ENCODE data around the gene SETD9. TPM values are rescaled to one million over a fixed set of nuclear protein-coding genes. Genes with fewer than 3 reads are reported as not detected.

Gene SETD9
- total and polyA plus RNA-seq, 7 donors, result 4.9 to 16.3 (median 11.1) TPM

DNA sequence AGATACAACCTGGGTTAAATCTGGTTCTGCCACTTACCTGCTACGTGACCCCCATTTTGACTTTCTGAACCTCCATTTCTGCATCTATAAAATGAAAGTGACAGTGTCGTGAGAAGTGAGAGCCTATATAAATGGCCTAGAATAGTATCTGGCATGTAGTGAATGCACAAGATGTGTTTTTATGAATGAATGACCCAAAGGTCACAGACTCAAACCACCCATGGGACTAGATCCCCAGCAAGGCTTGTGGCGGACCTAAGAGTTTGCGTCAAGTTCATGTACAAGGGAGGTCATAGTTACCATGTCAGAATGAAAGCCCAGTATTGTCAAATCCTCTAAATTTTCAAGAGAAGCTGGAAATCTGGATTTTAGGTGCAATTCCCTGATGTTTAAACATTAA, 11.2 kb upstream of the SETD9 start:
- ATAC-seq (no peak), DNase-seq (no peak)
- Histone ChIP-seq H3K9me3 (no peaks in the 10 kb centered on the region), H3K27ac (no peak overlapping the region), H3K4me1 (no peaks in the 10 kb centered on the region), H3K4me3 (no peak overlapping the region), H3K27me3 (ENCODE audit: insufficient read depth in 3 of 3, low read length in 2 of 3) (no peaks in the 10 kb centered on the region), H3K36me3 (ENCODE audit: insufficient read depth in 1 of 2, low read depth in 1 of 2) (peaks cover 5 to 18% of the 10 kb centered on the region in 2 donors)
- intact Hi-C loops (cut with DNase I), result no loop called here
- TF ChIP-seq, protein P1, sequence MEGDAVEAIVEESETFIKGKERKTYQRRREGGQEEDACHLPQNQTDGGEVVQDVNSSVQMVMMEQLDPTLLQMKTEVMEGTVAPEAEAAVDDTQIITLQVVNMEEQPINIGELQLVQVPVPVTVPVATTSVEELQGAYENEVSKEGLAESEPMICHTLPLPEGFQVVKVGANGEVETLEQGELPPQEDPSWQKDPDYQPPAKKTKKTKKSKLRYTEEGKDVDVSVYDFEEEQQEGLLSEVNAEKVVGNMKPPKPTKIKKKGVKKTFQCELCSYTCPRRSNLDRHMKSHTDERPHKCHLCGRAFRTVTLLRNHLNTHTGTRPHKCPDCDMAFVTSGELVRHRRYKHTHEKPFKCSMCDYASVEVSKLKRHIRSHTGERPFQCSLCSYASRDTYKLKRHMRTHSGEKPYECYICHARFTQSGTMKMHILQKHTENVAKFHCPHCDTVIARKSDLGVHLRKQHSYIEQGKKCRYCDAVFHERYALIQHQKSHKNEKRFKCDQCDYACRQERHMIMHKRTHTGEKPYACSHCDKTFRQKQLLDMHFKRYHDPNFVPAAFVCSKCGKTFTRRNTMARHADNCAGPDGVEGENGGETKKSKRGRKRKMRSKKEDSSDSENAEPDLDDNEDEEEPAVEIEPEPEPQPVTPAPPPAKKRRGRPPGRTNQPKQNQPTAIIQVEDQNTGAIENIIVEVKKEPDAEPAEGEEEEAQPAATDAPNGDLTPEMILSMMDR (IDR thresholded peaks at IDR 0.05), result no peak
- 84 to 88% (median 86%) methylated on average over 4 of the region's 4 CpGs for WGBS, 3 donors

DNA sequence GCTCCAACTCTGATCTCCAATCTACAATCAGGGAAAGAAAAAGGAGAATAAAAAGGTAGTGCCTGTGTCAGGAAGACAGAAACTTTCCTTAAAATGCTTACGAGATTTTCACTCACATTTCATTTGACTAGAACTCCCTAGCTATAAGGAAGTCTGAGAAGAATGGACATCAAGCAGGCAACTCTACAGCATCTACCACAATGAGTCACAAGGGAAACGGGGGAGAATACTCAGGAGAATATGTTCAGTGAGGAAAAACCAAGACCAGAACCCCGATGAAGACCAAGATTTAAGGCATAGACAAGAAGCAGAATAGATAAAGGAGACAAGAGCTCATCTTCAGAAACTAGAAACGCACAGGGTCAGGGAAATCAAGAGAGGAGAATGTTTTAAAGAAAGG, 9.0 kb upstream of the SETD9 start:
- H3K4me1 ChIP-seq, result no peaks in the 10 kb centered on the region
- no peaks in the 10 kb centered on the region for H3K9me3 ChIP-seq
- H3K27me3 ChIP-seq (ENCODE audit: insufficient read depth in 3 of 3, low read length in 2 of 3), result no peaks in the 10 kb centered on the region
- WGBS, 3 donors, result 60 to 70% (median 63%) methylated on average over 4 of the region's 4 CpGs
- TF ChIP-seq, protein P1 (IDR thresholded peaks at IDR 0.05), result no peak
- H3K4me3 ChIP-seq, result no peak overlapping the region
- H3K27ac ChIP-seq, result no peak overlapping the region
- no peak for DNase-seq
- H3K36me3 ChIP-seq (ENCODE audit: insufficient read depth in 1 of 2, low read depth in 1 of 2), result no peaks in the 10 kb centered on the region
- intact Hi-C loops (cut with DNase I), result loop anchor here (2.0 to 10.0 kb wide), 4 partner anchors 320 to 1564 kb away; partner anchors contain the start of gene PLK2 (in 1 of the 2)
- no peak for ATAC-seq

DNA sequence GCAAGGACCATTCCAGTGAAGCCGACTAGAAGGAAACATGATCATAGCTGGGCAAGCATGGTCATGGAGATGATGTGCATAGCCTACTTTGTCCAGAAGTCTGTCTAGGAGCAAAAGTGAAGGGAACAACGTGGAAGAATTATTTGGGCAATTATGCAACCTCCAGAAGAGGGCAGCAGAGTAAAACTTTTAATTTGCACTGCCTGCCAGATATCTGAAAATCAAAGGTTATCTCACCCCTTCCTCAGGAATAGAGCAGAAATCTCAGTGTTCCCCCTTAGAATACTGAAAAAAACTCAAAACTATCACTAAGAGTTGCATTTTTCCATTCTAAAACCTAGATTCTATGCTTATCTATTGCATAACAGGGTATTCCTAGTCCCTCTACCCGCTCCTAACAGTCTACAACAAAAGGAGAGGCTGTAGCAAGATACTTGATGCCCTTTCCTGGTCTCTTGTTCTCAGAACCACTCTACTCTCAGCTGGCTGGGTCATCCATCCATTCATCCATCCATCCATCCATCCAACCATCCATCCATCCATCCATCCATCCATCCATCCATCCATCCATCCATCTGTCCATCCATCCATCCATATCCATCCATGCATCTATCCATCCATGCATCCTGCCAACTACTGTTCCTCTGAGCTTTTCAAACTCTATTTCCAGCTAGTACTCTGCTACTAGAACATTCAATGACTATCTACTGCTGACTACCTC, 8.4 kb upstream of the SETD9 start:
- H3K4me1 ChIP-seq, result no peaks in the 10 kb centered on the region
- intact Hi-C loops (cut with DNase I), result loop anchor here (2.0 to 10.0 kb wide), 4 partner anchors 320 to 1564 kb away; partner anchors contain the start of gene PLK2 (in 1 of the 2)
- no peaks in the 10 kb centered on the region for H3K9me3 ChIP-seq
- TF ChIP-seq, protein P1 (IDR thresholded peaks at IDR 0.05), result peak; percentile 73
- H3K36me3 ChIP-seq (ENCODE audit: insufficient read depth in 1 of 2, low read depth in 1 of 2), result no peaks in the 10 kb centered on the region
- H3K4me3 ChIP-seq, result no peak overlapping the region
- DNase-seq (no peak), ATAC-seq (peak; percentile 39 to 90 (median 69))
- 31 to 33% (median 32%) methylated on average over 3 of the region's 3 CpGs for WGBS, 3 donors
- H3K27ac ChIP-seq, result no peak overlapping the region
- H3K27me3 ChIP-seq (ENCODE audit: insufficient read depth in 3 of 3, low read length in 2 of 3), result no peaks in the 10 kb centered on the region

DNA sequence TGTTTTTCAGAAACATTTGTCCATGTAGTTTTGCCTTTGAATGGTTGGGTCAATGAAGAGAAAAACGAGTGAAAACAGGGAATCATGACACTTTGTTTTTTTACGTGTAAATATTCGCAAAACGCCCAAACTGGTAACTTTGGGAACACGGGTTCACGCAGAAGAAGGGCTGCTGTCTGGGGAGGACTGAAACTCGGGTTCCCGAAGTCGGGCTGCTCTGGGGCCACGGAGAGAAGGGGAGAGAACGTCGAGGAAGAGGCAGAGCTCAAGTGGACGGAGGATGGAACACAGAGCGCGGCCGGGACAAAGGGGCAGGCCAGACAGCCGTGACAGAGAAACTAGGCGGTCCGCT, 478 bp upstream of the SETD9 start:
- TF ChIP-seq, protein P1 (IDR thresholded peaks at IDR 0.05), result no peak
- H3K27ac ChIP-seq, result peak overlapping the region; percentile 96
- peaks cover 9% of the 10 kb centered on the region for H3K4me1 ChIP-seq
- H3K27me3 ChIP-seq (ENCODE audit: insufficient read depth in 3 of 3, low read length in 2 of 3), result no peaks in the 10 kb centered on the region
- H3K9me3 ChIP-seq, result no peaks in the 10 kb centered on the region
- DNase-seq, result no peak
- intact Hi-C loops (cut with DNase I), result loop anchor here in 1 of 2 donors (2.0 to 10.0 kb wide), 2 partner anchors 44 to 1556 kb away; partner anchors contain the start of genes MIER3 and PLK2
- H3K4me3 ChIP-seq, result peak overlapping the region; percentile 82
- 1 to 2% (median 1%) methylated on average over 17 to 19 of the region's 19 CpGs for WGBS, 3 donors
- ATAC-seq, result peak; percentile 51 to 68 (median 61)
- peaks cover 0 to 7% of the 10 kb centered on the region in 2 donors for H3K36me3 ChIP-seq (ENCODE audit: insufficient read depth in 1 of 2, low read depth in 1 of 2)

Measured in psoas muscle (tissue), 8 donors.